HepG2 (cell line): Measurements from ENCODE around the gene PIP5K1C. TPM values are rescaled to one million over a fixed set of nuclear protein-coding genes. Genes with fewer than 3 reads are reported as not detected.

Experiments
- ATAC-seq: fragments of 200-7000 bp; cut with Tn5 transposase; 3 replicates; pipeline ENCODE4 v1.9.1; 2020; ENCODE audit warnings: mild to moderate bottlenecking, moderate library complexity
- BruUV-seq: library from RNA; stranded (reverse); fragments of 400-500 nt; replicated peaks from 2 replicates; lab custom pipeline; 2021; lab: Mats Ljungman, UMichigan
- CTCF ChIA-PET: fragments of 300-600 bp; formaldehyde crosslinking; extraction: SDS; loops from one replicate; lab custom pipeline; 2021; ENCODE audit warnings: low total read pairs, inconsistent platforms, low intra/inter-chr PET ratio; lab: Yijun Ruan, JAX
- POLR2A ChIA-PET: fragments of 350-600 bp; sonication (Branson Sonifier 250); formaldehyde crosslinking; loops from one replicate; lab custom pipeline; 2020; ENCODE audit warnings: antibody characterized with exemption, inconsistent platforms; lab: Yijun Ruan, JAX
- DNase-seq: peaks from one replicate; pipeline ENCODE4 v3.0.0-alpha.2; 2015; ENCODE audit warnings: low spot score
- FAIRE-seq: peaks from 3 replicates; lab custom pipeline; 2011; peaks lifted over from hg19 to GRCh38; lab: Jason Lieb, UNC
- H2AFZ ChIP-seq: one replicate; pipeline ENCODE4 v1.6.1; 2011; ENCODE audit warnings: low read length, inconsistent platforms
- H3K27ac ChIP-seq: fragments of 300-600 bp; 3 replicates; pipeline ENCODE4 v1.8.0; 2011; ENCODE audit warnings: mixed run types, mild to moderate bottlenecking, mixed read lengths, low read length, inconsistent platforms; ENCODE audit not compliant: insufficient read depth; ENCODE audit errors: extremely low read length
- H3K27me3 ChIP-seq, 2 experiments: fragments of 200-600 bp in 1 of 2; 2 replicates in 1 of 2; 3 replicates in 1 of 2; pipeline versions ENCODE4 v1.6.0 to v1.8.0; 2011; ENCODE audit warnings: low read length in 2 of 2, mild to moderate bottlenecking in 2 of 2, moderate library complexity in 2 of 2, inconsistent platforms in 1 of 2; ENCODE audit not compliant: insufficient read depth in 2 of 2, control insufficient read depth in 1 of 2
- H3K36me3 ChIP-seq, 2 experiments: fragments of 200-600 bp in 1 of 2; replicated peaks in 1 of 2; 2 replicates in 1 of 2; 3 replicates in 1 of 2; pipeline versions ENCODE4 v1.5.1 to v1.8.0; 2011; ENCODE audit warnings: low read length in 2 of 2, inconsistent platforms in 1 of 2; ENCODE audit not compliant: insufficient read depth in 2 of 2, control insufficient read depth in 1 of 2
- H3K4me1 ChIP-seq: 2 replicates; pipeline ENCODE4 v1.5.1; 2012; ENCODE audit warnings: low read length, inconsistent platforms; ENCODE audit not compliant: insufficient read depth
- H3K4me2 ChIP-seq: 2 replicates; pipeline ENCODE4 v1.6.0; 2011; ENCODE audit warnings: low read depth, low read length, inconsistent platforms
- H3K4me3 ChIP-seq, 3 experiments: fragments of 200-600 bp in 1 of 3; sonication (generic), shearing (Covaris generic) in 1 of 3; replicated peaks in 1 of 3; 2 replicates each; pipeline ENCODE4 v1.5.1; 2011 to 2016; ENCODE audit warnings: low read length in 3 of 3, inconsistent platforms in 2 of 3, low read depth in 2 of 3, mild to moderate bottlenecking in 2 of 3, control low read depth in 1 of 3, mixed read lengths in 1 of 3; ENCODE audit not compliant: insufficient read depth in 1 of 3
- H3K79me2 ChIP-seq: one replicate; pipeline ENCODE4 v1.6.1; 2011; ENCODE audit warnings: low read length, inconsistent platforms; ENCODE audit not compliant: insufficient read depth
- H3K9ac ChIP-seq: 2 replicates; pipeline ENCODE4 v1.6.0; 2011; ENCODE audit warnings: mild to moderate bottlenecking, low read depth, low read length, inconsistent platforms; ENCODE audit not compliant: insufficient read depth
- H3K9me3 ChIP-seq: 2 replicates; pipeline ENCODE4 v1.5.1; 2012; ENCODE audit warnings: mild to moderate bottlenecking, low read length
- H4K20me1 ChIP-seq: 2 replicates; pipeline ENCODE4 v1.6.0; 2011; ENCODE audit warnings: inconsistent platforms, mild to moderate bottlenecking, low read length, moderate library complexity; ENCODE audit not compliant: insufficient read depth
- CERS6 ChIP-seq: sonication (generic); formaldehyde crosslinking; IDR thresholded peaks from 2 replicates; pipeline ENCODE4 v1.5.0; 2020; ENCODE audit warnings: missing genetic modification reagents
- CREB1 ChIP-seq, 2 experiments: fragments of 450-650 bp in 1 of 2; IDR thresholded peaks; 2 replicates each; pipeline ENCODE4 v1.6.1; 2016 to 2017; ENCODE audit warnings: control low read depth in 1 of 2, mild to moderate bottlenecking in 1 of 2, missing compliant biosample characterization in 1 of 2, missing genetic modification characterization in 1 of 2
- EEA1 ChIP-seq: sonication (generic); formaldehyde crosslinking; IDR thresholded peaks from 2 replicates; pipeline ENCODE4 v1.5.1; 2020; ENCODE audit warnings: mild to moderate bottlenecking, missing genetic modification reagents, borderline replicate concordance
- HNF4G ChIP-seq, 2 experiments: sonication (generic) in 1 of 2; formaldehyde crosslinking in 1 of 2; IDR thresholded peaks; 2 replicates each; pipeline versions ENCODE4 v1.4.0 to v1.6.1; 2011 to 2020; ENCODE audit warnings: borderline replicate concordance in 2 of 2, low read depth in 2 of 2, mild to moderate bottlenecking in 2 of 2, low read length in 1 of 2, missing genetic modification reagents in 1 of 2, moderate library complexity in 1 of 2
- IKZF4 ChIP-seq: sonication (generic); formaldehyde crosslinking; IDR thresholded peaks from 2 replicates; pipeline ENCODE4 v1.5.1; 2020; ENCODE audit warnings: borderline replicate concordance, mild to moderate bottlenecking, low read depth, missing genetic modification reagents; ENCODE audit errors: not compliant biosample characterization
- MXI1 ChIP-seq: IDR thresholded peaks from 3 replicates; pipeline ENCODE4 v1.6.1; 2012; ENCODE audit warnings: low read depth, low read length, inconsistent platforms, borderline replicate concordance
- NFKB2 ChIP-seq: sonication (generic); formaldehyde crosslinking; IDR thresholded peaks from 2 replicates; pipeline ENCODE4 v1.4.0; 2020; ENCODE audit warnings: missing genetic modification reagents, borderline replicate concordance
- PHF5A ChIP-seq: IDR thresholded peaks from one replicate; pipeline ENCODE4 v1.6.1; 2018; ENCODE audit warnings: low read depth, missing genetic modification reagents; ENCODE audit not compliant: unreplicated experiment
- RORA ChIP-seq: sonication (generic); formaldehyde crosslinking; IDR thresholded peaks from 2 replicates; pipeline ENCODE4 v1.5.0; 2020; ENCODE audit warnings: mild to moderate bottlenecking, missing genetic modification reagents, moderate library complexity
- SAFB2 ChIP-seq: sonication (generic); formaldehyde crosslinking; IDR thresholded peaks from 2 replicates; pipeline ENCODE4 v1.5.1; 2020; ENCODE audit warnings: missing genetic modification reagents, low read depth, mild to moderate bottlenecking, borderline replicate concordance
- TFAP4 ChIP-seq: sonication (generic); IDR thresholded peaks from 2 replicates; pipeline ENCODE4 v1.6.1; 2016; ENCODE audit warnings: low read depth, borderline replicate concordance
- ZBTB43 ChIP-seq: sonication (generic); formaldehyde crosslinking; conservative IDR thresholded peaks from 2 replicates; pipeline ENCODE4 v1.4.0; 2020; ENCODE audit warnings: missing genetic modification reagents
- ZNF253 ChIP-seq: sonication (generic); formaldehyde crosslinking; IDR thresholded peaks from 2 replicates; pipeline ENCODE4 v1.8.0; 2022; ENCODE audit warnings: mild to moderate bottlenecking, missing genetic modification reagents, borderline replicate concordance
- ZNF503 ChIP-seq: sonication (generic); formaldehyde crosslinking; IDR thresholded peaks from 2 replicates; pipeline ENCODE4 v1.4.0; 2020; ENCODE audit warnings: missing genetic modification reagents
- ZNF670 ChIP-seq: sonication (generic); formaldehyde crosslinking; IDR thresholded peaks from 2 replicates; pipeline ENCODE4 v1.8.0; 2022; ENCODE audit warnings: mild to moderate bottlenecking, missing genetic modification reagents, borderline replicate concordance
- ZSCAN22 ChIP-seq: sonication (generic); formaldehyde crosslinking; IDR thresholded peaks from 2 replicates; pipeline ENCODE4 v1.4.0; 2020; ENCODE audit warnings: mild to moderate bottlenecking, missing genetic modification reagents
- WGBS: methylation state at CpG from one replicate; pipeline ENCODE4 v1.1.6; 2017; ENCODE audit warnings: low lambda C conversion rate; 5-methylcytosine and 5-hydroxymethylcytosine counted together
- in situ Hi-C: cut with HindIII; loops from 2 replicates; pipeline ENCODE4 v1.10.0; 2017; ENCODE audit warnings: low pct_unique_long_range_greater_than_20kb; ENCODE audit not compliant: extremely low pct_ligation_motif_present
- intact Hi-C: fragments of 100-400 bp; cut with micrococcal nuclease; formaldehyde crosslinking; loops from one replicate; pipeline ENCODE4 v1.10.0; 2022; ENCODE audit not compliant: unreplicated experiment
- polyA plus RNA-seq, 8 experiments: library from polyadenylated mRNA; depleted of rRNA in 3 of 8; stranded (reverse) in 7 of 8; unstranded in 1 of 8; fragments of >200 nt; fragmentation: Illumina TruSeq in 4 of 8; extraction: Trizol in 4 of 8; gene quantifications; 2 replicates each; pipeline versions ENCODE4 v1.2.1 to v1.2.3, GENCODE V29; 2011 to 2016; ENCODE audit warnings: low read depth in 4 of 8, missing spikeins in 1 of 8, mixed read lengths in 1 of 8; ENCODE audit not compliant: insufficient read depth in 1 of 8
- total RNA-seq, 5 experiments: library from RNA; depleted of rRNA; stranded (reverse); fragments of >200 nt; fragmentation: Illumina TruSeq; extraction: Trizol; gene quantifications; 2 replicates each; pipeline ENCODE4 v1.2.3, GENCODE V29; 2016; ENCODE audit warnings: low read depth in 1 of 5

PIP5K1C gene
- total and polyA plus RNA-seq, 2 of the 13 experiments (the other 11 are each of a cell fraction or from before 2014, with no cell fraction given) = 3.6 to 4.3 TPM

- peaks cover 3% of the 10 kb centered on the region; the same call in 1 of the 2 replicates for H4K20me1 ChIP-seq
- peak overlapping the region; percentile 37 to 66 (median 60) for H3K4me3 ChIP-seq
- no peak overlapping the region for H2AFZ ChIP-seq
- no peak for FAIRE-seq
- peak overlapping the region; percentile 69 for H3K4me2 ChIP-seq
- in situ Hi-C loops = no loop called here
- H3K9ac ChIP-seq = peak overlapping the region; percentile 58
- H3K79me2 ChIP-seq = peaks cover 3% of the 10 kb centered on the region
- intact Hi-C loops = no loop called here
- H3K4me1 ChIP-seq = peaks cover 22% of the 10 kb centered on the region
- WGBS = 54% methylated on average over 20 of the region's 55 CpGs
- peak; percentile 41 for DNase-seq
- peak overlapping the region; percentile 68 for H3K27ac ChIP-seq
- peak; percentile 84 for ATAC-seq
- BruUV-seq = no TSS peak
- CTCF ChIA-PET = no interaction called here
- H3K36me3 ChIP-seq = peaks cover 2 to 5% of the 10 kb centered on the region in 2 experiments; a peak in 3 of 5 replicates
- peaks cover 9% of the 10 kb centered on the region; the same call in 1 of the 2 replicates for H3K9me3 ChIP-seq
- H3K27me3 ChIP-seq = no peaks in the 10 kb centered on the region
- POLR2A ChIA-PET = interaction anchor here (0.6 to 1.7 kb wide), 4 partner anchors 12 to 74 kb away, joined by 3 to 7 read pairs (median 4); partner anchors contain the start of genes MRPL54, PIP5K1C and TJP3
- TF ChIP-seq SAFB2 (CRISPR knock-in tag) (no peak), ZNF670 (CRISPR knock-in tag) (no peak), NFKB2 (CRISPR knock-in tag) (peak; percentile 70; the same call in 1 of the 2 replicates), ZSCAN22 (CRISPR knock-in tag) (no peak), ZBTB43 (CRISPR knock-in tag) (no peak), CREB1 (IDR thresholded peaks at IDR 0.05) (no peak), CREB1 (CRISPR knock-in tag; IDR thresholded peaks at IDR 0.05) (no peak), MXI1 (peak; percentile 7; the same call in 1 of the 3 replicates), PHF5A (CRISPR knock-in tag) (no peak), RORA (CRISPR knock-in tag) (no peak), IKZF4 (no peak), CERS6 (no peak), HNF4G (IDR thresholded peaks at IDR 0.05; ENCODE audit: borderline replicate concordance, low read depth, low read length) (no peak), HNF4G (CRISPR knock-in tag; IDR thresholded peaks at IDR 0.05; ENCODE audit: borderline replicate concordance, low read depth) (no peak), EEA1 (CRISPR knock-in tag) (no peak), ZNF253 (CRISPR knock-in tag) (no peak), ZNF503 (CRISPR knock-in tag) (no peak), TFAP4 (no peak)
These were observed 12.2 kb downstream of the PIP5K1C start for GRCh38 chr19:3687774-3688706.
